Urinary bladder (tissue), 4 donors: ENCODE data around the gene CTNNBIP1. TPM values are rescaled to one million over a fixed set of nuclear protein-coding genes. Genes with fewer than 3 reads are reported as not detected.

ENCODE experiments used
- DNase-seq: peaks from one replicate; pipeline ENCODE4 v3.0.0-alpha.2; 2015; ENCODE audit errors: extremely low spot score
- H3K27ac ChIP-seq: one replicate; pipeline ENCODE4 v1.5.1; 2013; ENCODE audit warnings: low read depth, mild to moderate bottlenecking, moderate library complexity
- H3K36me3 ChIP-seq: one replicate; pipeline ENCODE4 v1.6.1; 2013; ENCODE audit warnings: mild to moderate bottlenecking, moderate library complexity; ENCODE audit not compliant: insufficient read depth
- H3K4me1 ChIP-seq: one replicate; pipeline ENCODE4 v1.6.1; 2013; ENCODE audit warnings: mild to moderate bottlenecking, moderate library complexity; ENCODE audit not compliant: insufficient read depth
- H3K4me3 ChIP-seq: one replicate; pipeline ENCODE4 v1.5.1; 2013; ENCODE audit warnings: low read depth, low read length
- WGBS: extraction: QIAGEN DNeasy Blood & Tissue Kit; methylation state at CpG from one replicate; pipeline ENCODE4 v1.1.7; 2013; 5-methylcytosine and 5-hydroxymethylcytosine counted together
- polyA plus RNA-seq: library from polyadenylated mRNA; stranded (reverse); fragments of 200-250 nt; gene quantifications from one replicate; pipeline ENCODE4 v1.2.3, GENCODE V29; 2013
- total RNA-seq: library from RNA; depleted of rRNA; stranded (reverse); fragments of >200 nt; gene quantifications from one replicate; pipeline ENCODE4 v1.2.3, GENCODE V29; 2014
- donor health status: healthy with polysubstance abuse.
- donor health status: healthy.

CTNNBIP1 gene
- total and polyA plus RNA-seq, 2 donors: 18.2 to 18.5 TPM

DNA sequence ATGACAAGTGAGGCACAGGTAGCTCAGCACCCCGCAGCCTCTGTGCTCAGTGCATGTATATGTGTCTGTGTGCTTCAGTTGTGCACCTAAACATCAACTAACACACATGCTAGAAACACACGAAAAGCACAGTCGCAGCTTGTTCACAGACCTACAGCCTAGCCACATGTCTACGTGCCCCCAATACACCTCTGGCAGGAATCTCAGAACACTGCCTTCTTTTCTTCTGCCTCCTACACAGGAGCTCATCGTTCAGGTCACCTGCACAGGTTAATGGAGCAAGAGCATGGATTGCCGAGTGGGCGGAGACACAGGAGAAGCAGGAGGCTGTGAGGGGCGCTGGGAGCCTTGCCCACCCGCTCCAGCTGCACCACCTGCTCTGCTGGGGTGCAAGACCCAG is 31.7 kb downstream of the CTNNBIP1 start:
- Histone ChIP-seq H3K4me3 (no peak overlapping the region), H3K27ac (no peak overlapping the region), H3K36me3 (no peaks in the 10 kb centered on the region), H3K4me1 (no peaks in the 10 kb centered on the region)
- 93% methylated on average over 9 of the region's 9 CpGs for WGBS
- no peak for DNase-seq

DNA sequence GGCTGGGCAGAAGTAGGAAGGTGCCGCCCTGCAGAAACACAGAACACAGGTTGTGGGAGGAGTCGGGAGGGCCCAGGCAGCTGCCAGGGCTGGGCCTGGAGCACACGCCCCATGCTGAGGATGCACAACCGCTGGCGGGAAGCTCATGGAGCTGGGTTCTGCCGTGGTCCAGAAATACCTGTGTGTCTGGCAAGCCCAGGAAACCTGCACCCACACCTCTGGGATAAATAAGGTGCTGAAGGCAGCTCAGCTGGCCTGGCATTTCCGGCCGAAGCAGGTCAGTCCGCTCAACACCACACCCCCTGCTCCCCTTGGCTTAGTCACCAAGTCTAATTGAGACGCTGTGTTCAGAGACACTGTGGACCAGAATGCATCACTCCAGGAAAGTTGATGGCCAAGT is 32.1 kb downstream of the CTNNBIP1 start:
- DNase-seq: no peak
- WGBS: 83% methylated on average over 10 of the region's 10 CpGs

DNA sequence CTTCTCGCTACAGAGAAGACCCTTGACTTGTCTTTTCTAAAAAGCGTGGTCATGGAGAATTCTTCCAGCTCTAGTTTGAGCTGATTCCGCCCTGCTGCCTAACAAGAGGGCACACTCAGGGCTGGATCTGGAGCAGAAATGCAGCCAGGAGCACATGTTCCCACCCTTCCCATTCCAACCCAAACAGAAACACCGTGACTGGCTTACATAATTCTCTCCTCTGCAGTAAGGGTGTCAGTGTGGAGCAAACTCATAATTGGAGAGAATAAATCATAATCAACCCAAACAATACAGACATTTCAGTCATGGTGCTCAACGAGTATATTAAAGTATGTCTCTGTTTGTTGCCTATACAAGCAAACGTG is 34.5 kb downstream of the CTNNBIP1 start:
- Histone ChIP-seq H3K36me3 (no peaks in the 10 kb centered on the region), H3K4me3 (no peak overlapping the region), H3K4me1 (no peaks in the 10 kb centered on the region), H3K27ac (no peak overlapping the region)
- DNase-seq: no peak
- 70% methylated on average over 6 of the region's 6 CpGs for WGBS

More for the DNA sequence above, 32.1 kb downstream of the CTNNBIP1 start:
- Histone ChIP-seq H3K27ac (no peak overlapping the region), H3K4me1 (no peaks in the 10 kb centered on the region), H3K36me3 (no peaks in the 10 kb centered on the region), H3K4me3 (no peak overlapping the region)

DNA sequence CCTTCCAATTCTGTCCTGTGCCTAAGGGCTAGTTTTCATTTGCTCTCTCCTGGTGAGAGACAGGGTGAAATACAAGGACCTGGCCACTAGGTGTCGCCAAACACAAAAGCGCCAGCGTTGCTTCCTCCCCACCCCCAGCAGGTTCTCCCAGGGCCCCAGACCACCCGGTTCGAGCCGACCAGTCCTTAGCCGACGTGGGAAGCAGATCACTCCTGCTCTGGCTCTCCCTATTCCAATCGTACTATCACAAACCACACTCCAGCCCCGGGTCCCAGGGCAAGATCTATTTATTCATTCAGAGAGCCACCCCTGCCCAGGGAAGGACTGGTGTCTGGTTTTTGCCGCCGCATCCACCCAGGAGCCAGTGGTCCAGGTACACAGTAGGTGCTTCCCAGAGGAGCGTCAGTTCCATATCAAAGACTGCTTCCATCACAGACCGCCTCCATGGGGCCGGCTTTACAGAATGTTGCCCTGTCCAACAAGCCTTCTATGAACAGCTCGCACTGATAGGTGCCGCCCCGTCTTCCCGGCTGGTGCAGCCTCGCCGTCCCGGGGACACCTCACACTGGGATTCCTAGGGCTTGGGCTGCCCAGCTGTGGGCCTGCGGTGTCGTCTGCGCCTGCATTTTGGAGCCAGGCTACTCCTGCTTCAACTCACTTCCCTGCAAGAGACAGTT is 35.0 kb downstream of the CTNNBIP1 start:
- no peak overlapping the region for H3K27ac ChIP-seq
- no peak for DNase-seq
- no peaks in the 10 kb centered on the region for H3K4me1 ChIP-seq
- H3K36me3 ChIP-seq: no peaks in the 10 kb centered on the region
- WGBS: 22% methylated on average over 25 of the region's 25 CpGs
- no peak overlapping the region for H3K4me3 ChIP-seq

DNA sequence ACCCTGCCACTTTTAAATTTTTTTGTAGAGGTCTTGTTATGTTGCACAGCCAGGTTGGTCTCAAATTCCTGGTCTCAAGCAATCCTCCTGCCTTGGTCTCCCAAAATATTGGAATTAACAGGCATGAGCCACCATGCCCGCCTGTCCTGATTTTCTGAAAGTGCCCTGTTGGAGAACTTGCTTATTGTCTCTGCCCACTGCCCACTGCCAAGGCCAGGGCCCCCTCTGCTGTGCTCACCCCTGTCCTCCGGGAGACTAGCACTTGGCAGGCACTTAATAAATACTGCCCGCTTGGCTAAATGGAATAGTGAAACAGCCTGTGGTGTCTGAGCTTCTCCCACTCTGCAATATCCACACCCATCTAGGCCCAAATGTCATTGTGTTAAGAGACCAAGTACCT is 35.7 kb downstream of the CTNNBIP1 start:
- H3K27ac ChIP-seq: no peak overlapping the region
- no peak overlapping the region for H3K4me3 ChIP-seq
- 71% methylated on average over 3 of the region's 3 CpGs for WGBS
- H3K36me3 ChIP-seq: no peaks in the 10 kb centered on the region
- DNase-seq: no peak
- H3K4me1 ChIP-seq: no peaks in the 10 kb centered on the region

DNA sequence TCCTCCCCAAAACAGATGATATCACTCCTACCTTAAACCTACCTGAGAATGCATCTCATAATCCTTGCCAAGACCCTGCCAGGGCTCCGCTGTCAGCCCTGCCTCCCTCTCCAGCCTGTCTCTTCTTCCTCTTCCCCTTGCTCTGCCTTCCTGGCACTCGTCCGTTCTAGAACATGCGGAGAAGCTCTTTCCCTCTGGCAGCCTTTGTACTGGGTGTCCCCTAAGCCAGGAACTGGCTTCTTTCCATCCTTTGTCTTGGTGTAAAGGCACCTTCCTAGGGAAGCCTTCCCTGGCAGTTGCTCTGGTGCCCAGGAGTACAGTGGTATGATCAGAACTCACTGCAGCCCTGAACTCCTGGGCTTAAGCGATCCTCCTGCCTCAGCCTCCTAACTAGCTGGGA is 36.1 kb downstream of the CTNNBIP1 start:
- WGBS: 93% methylated on average over 5 of the region's 5 CpGs
- Histone ChIP-seq H3K4me3 (no peak overlapping the region), H3K27ac (no peak overlapping the region), H3K36me3 (no peaks in the 10 kb centered on the region), H3K4me1 (no peaks in the 10 kb centered on the region)
- DNase-seq: no peak

DNA sequence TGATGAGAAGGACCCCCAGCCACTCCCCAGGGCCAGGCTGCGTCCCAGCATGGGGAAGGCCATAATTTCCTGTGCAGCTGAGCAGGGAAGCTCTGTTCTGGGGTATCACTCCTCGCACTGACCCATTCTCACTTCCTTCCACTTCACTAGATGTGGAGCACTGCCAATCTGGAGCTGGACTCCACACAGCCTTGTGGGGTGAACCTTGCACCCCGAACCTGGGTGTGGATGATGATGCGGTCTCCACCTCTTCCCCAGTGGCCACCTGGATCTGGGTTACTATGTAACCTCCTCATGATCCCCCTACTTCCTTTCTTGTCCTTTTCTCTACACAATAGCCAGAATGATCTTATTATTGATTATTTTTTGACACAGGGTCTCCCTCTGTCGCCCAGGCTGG is 36.7 kb downstream of the CTNNBIP1 start:
- H3K27ac ChIP-seq: no peak overlapping the region
- no peak for DNase-seq
- 95% methylated on average over 5 of the region's 5 CpGs for WGBS

DNA sequence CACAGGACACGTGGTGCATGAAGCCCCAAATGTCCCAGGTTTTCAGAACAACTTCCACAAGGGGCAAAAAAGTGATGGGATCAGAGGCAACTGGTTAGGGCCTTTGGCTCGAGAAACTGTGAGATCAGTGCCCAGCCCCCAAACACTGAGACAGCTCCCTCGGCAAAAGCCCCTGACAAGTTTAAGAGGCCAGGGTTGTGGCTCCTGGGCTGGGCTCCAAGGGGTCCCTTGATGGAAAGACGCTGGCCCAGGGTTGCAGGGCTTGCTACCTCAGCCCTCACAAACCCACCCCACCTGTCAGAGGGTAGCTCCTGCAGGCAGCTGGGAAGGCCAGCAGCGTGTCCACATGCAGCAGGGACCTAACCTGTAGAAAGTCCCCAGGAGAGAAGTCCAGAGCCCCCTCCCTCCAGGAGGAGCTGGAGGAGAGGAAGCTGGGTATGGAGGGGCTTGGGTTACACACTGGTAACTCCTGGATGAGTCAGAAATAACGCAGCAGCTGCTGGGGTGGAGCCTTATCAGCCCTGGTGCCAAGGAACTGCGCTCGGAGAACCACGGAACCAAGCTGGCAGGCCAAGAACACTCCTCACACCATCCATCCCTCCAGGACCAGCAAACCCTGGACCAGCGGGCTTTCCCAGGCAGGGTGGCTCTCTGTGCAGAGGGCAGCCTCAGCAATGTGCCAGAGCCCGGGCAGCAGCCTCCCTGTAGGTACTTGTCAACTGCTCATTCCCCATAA is 37.5 kb downstream of the CTNNBIP1 start:
- Histone ChIP-seq H3K4me3 (no peak overlapping the region), H3K36me3 (no peaks in the 10 kb centered on the region), H3K27ac (no peak overlapping the region), H3K4me1 (no peaks in the 10 kb centered on the region)
- no peak for DNase-seq
- 84% methylated on average over 11 of the region's 11 CpGs for WGBS

More for the DNA sequence above, 36.7 kb downstream of the CTNNBIP1 start:
- Histone ChIP-seq H3K36me3 (no peaks in the 10 kb centered on the region), H3K4me3 (no peak overlapping the region), H3K4me1 (no peaks in the 10 kb centered on the region)

DNA sequence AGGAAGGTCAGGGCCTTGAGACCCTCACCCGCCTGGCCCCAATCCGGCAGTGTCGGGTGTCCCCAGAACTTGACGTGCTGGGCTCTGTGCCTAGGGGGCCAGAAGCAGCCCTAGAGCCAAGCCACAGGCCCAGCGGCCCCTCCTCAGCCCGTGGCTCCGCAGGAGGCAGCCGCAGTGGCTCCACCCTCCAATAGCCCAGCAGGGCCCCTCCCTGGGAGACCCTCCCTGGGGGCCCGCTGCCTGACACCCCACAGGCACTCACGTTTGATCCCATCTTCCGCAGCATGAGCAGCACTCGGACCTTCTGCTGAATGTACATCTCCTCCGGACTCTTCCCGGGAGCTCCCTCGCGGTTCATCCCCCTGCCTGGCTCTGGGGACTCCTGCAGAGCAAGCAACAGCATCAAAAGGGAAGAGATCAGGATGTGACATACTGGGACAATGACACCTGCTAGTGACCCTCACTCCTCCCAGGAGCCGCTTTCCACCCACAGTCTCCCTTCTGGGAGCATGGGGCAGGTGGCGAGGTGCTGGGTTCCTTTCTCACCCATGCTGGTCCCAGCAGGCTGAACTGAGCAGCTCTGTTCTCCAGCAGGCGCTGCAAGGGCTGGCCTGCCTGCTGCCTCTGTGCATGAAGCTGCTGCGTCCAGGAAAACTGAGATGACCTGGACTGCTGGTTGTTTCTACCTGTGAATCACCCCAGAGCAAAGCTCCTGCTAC is 38.2 kb downstream of the CTNNBIP1 start:
- DNase-seq: no peak
- 86% methylated on average over 20 of the region's 20 CpGs for WGBS

DNA sequence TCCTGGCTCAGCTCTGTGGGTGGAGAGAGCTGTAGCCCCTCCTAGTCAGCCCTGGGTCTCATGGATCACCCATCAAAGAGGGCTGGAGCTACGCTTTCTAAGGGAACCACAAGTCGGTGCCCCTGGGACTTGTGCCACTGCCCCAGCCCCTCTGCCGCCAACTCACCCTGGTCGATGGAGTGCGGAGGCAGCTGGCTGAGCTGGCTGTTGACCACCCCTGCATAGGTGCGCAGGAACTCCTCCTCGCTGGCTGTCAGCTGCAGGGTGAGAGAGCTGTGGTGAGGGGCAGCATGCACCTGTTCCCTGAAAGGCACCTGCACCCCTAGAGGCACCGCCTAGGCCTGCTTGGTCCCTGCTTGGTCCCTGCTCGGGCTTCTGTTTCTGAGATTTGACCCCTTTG is 39.0 kb downstream of the CTNNBIP1 start:
- H3K36me3 ChIP-seq: no peaks in the 10 kb centered on the region
- no peak for DNase-seq
- 91% methylated on average over 9 of the region's 9 CpGs for WGBS
- no peak overlapping the region for H3K4me3 ChIP-seq
- H3K4me1 ChIP-seq: no peaks in the 10 kb centered on the region
- H3K27ac ChIP-seq: no peak overlapping the region

More for the DNA sequence above, 38.2 kb downstream of the CTNNBIP1 start:
- no peaks in the 10 kb centered on the region for H3K36me3 ChIP-seq
- H3K4me1 ChIP-seq: no peaks in the 10 kb centered on the region
- no peak overlapping the region for H3K27ac ChIP-seq
- H3K4me3 ChIP-seq: no peak overlapping the region

DNA sequence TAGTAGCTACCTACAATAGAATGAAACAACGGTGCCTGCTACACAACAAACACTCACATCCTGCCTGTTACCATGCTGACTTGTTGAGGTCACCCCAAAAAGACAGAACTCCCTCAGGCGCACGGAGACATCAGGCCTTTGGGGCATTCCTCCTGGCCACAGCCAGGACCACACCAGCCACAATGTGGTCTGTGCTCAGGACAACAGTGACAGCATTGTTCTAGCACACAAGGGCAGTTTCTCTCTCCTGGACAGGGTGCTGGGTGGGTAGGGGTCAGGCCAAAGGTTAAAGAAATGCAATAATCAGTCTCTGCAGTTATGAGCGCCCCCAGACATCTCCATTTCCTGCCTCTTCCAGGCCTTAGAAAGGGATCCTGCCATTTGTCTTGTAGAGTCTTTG is 39.5 kb downstream of the CTNNBIP1 start:
- WGBS: 88% methylated on average over 4 of the region's 4 CpGs
- H3K4me1 ChIP-seq: no peaks in the 10 kb centered on the region
- no peak overlapping the region for H3K4me3 ChIP-seq
- DNase-seq: no peak
- H3K27ac ChIP-seq: no peak overlapping the region
- H3K36me3 ChIP-seq: no peaks in the 10 kb centered on the region

DNA sequence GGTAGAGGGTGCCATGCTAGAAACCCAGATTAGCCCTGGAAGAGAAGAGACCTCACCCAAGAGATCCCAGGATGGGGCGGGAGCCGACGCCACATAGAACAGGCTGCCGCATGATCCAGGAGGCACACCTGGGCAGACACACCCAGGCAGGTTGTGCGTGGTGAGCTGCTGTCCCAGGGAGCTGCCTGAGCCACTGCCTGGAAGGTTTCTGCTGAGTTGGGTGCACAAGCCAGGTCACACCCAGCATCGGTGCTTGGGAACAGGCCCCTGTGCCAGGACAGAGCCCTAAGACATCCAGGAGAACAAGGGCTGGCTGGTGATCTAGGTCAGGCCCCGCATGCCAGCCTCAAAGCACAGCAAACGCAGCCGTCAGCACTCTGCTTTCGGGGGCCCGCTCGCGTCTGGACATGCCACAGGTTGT is 40.2 kb downstream of the CTNNBIP1 start:
- WGBS: 88% methylated on average over 13 of the region's 13 CpGs
- H3K27ac ChIP-seq: no peak overlapping the region

DNA sequence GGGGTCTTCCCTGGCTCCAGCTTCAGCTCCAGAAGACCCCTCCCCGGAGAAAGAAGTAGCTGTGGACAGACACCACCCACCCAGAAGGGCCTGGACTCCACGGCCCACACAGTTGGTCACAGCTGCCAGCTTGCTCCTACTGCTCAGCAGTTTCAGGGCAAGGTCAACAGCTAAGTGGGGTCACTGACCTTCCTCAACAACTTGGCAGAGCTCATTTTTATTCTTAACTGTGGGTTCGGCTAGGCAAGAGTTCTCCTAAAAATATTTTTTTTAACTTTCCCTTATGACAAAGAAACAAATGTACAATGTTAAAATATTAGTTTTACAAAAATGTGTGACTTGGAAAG is 41.9 kb downstream of the CTNNBIP1 start:
- Histone ChIP-seq H3K27ac (no peak overlapping the region), H3K4me1 (no peaks in the 10 kb centered on the region), H3K4me3 (no peak overlapping the region), H3K36me3 (no peaks in the 10 kb centered on the region)
- DNase-seq: no peak
- WGBS: 68% methylated on average over 3 of the region's 3 CpGs

More for the DNA sequence above, 40.2 kb downstream of the CTNNBIP1 start:
- no peak for DNase-seq
- no peak overlapping the region for H3K4me3 ChIP-seq
- H3K4me1 ChIP-seq: no peaks in the 10 kb centered on the region
- no peaks in the 10 kb centered on the region for H3K36me3 ChIP-seq
